HG03460 (cell line): Measurements from ENCODE around the gene MAP4K2.
"Not testable (repeated sequence)": the region's sequence is repeated elsewhere in the genome, so short reads cannot be mapped to it uniquely, and the experiment has no call there.

Source experiments
- ATAC-seq: cut with Tn5 transposase; IDR thresholded peaks from one replicate; pipeline ENCODE4 v1.9.1; 2021; ENCODE audit not compliant: unreplicated experiment

Gene MAP4K2

DNA sequence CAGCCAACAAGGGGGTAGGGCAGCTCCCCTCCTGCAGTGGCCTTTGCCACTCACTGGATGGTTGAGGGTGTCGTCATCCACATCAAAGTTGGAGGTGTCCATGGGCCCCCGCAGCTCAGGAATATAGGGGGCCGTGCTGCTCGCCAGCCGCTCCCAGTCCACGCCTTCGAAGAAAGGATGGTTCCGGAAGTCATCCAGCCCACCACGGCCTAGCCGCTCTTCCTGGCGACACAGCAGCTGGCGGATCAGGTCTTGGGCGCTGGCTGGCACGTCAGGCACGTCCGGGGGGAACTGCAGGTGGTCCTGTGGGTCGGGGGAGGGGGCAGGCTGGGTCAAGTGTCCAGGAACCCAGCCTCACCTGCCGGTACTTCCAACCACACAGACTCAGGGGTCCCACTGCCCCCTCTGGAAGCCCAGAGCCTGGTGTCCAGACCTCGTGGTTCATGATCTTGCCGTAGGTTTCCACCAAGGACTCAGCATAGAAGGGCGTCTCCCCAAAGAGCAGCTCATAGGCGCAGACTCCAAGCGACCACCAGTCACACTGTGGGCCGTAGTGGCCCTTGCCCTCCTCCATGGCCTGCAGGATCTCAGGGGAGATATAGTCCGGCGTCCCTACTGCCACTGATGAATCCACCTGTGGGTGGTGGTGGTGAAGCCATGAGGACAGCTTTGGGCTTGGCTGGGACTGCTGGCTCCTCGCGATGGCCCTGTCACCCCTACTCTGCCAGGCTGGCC is 35.8 kb upstream of the MAP4K2 start:
- no peak for ATAC-seq

DNA sequence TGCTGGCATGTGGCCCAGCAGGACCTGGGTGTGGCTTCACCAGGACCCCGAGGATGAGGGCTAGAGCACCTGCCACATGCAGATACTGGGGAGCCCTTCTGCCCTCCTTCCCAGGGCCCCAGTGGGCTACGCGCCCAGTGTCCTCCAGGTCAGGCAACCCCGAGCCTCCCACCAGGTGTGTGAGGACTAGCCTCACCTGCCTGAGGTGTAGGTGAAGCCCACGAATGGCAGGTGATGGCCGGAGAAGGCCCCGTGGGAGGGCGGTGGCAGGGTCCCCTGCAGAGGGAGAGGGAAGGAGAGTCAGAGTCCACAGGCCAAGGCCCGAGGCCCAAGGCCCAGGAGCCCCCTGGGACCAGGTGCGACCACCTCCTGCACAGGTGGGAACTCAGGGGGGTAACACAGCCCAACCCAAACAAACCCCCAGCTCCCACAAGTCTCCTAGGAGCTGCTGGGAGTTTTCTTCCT is 34.9 kb upstream of the MAP4K2 start:
- ATAC-seq = no peak

DNA sequence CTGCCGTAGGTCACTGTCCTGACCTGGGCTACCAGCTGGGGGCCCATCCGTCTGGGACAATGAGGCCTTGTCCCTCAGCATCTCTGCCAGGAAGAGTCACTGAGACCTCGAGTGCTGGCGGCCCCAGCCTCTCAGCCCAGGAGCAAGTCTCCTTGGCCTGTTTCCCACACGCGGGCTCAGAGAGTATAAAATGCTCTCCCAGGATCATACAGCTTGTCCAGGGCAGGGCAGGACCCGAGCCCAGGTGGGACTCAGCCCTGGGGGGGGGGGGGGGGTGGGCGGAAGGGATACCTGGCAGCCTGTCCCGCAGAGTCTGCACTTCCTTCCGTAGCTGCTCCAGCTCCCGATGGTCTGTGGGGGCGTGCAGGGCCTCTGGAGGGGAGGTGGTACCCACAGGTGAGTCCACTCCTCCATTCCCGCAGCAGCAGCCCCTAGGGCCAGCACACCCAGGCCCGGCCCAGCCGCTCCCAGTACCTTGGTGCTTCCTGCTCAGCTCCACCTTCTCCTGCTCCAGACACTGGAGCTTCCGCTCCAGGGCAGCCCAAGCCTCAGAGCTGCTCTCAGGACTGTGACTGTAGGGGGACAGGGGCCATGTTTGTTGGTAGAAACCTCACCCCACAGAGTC is 33.5 kb upstream of the MAP4K2 start:
- ATAC-seq = no peak

DNA sequence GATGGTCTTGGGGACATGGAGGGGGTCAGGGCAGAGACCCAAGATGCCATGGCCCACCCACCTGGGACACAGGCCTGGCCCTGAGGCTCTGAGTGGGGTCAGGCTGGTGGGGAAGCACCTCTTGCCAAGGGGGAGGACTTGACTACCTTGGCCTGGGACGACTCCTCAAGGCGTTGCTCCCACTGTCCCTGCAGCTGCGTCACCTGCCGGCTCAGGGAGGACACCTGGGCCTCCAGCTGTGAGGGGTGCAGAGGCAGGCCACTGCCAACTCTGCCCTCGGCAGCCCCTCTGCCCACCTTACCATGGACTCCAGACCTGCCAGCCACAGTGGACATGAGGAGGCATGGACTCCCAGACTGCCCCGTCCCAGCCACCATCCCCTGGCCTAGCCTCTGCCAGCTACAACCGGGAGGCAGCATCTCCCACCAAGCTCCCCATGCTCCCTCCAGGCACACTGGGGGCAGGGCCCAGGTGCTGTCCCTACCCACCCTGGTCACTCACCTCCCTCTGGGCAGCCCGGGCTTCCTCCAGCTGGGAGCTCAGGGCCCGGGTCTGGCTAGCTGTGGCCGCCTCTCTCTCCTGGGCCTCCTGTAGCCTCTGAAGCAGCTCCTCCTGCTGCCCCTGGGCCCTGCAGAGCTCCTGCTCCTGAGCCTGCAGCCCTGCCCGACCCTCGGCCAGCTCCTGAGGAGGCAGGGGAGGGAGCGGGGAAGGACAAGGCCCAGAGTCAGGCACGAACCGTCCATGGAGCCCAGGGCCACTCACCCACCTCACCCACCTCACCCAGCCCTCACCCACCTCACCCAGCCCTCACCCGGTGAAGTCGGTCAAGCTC is 32.8 kb upstream of the MAP4K2 start:
- ATAC-seq = no peak

DNA sequence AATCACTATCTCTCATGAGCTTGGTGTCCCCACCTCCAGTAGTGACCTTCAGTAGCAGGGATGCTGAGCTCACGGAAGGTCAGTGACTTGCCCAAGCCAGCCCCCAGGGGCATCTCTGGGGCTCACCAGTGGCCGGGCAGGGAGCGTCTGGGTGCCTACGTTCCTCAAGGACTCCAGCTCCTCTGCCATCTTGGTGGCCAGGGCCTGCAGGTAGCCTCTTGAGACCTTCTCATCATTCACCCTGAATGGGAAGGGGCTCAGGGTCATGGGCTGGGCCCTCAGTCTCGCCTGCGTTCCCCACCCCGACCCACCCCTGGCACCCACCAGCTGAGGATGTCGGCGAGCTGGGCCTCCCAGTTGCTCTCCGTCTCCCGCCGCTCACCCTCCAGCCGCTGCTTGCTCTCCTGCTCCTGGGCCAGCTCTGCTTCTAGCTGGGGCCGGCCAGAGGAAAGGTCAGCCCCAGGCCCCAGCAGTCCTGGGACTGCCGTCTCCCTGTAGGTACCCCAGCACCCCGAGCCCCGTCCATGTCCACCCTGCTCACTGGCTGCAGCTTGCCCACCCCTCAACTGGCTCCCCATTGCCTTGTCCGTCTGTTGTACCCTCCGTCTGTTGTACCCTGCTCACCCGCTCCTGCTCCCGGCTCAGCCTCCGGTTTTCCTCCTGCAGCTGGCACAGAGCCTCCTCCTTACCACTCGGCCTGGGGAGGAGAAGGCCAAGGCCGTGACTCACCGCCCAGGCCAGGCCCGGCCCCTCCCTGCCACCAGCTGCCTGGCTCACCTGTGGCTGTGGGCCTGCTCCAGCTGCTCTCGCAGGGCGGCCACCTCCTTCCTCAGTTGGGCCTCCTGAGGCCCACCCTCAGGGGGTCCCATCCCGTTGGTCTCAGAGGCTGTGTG is 32.0 kb upstream of the MAP4K2 start:
- no peak for ATAC-seq

DNA sequence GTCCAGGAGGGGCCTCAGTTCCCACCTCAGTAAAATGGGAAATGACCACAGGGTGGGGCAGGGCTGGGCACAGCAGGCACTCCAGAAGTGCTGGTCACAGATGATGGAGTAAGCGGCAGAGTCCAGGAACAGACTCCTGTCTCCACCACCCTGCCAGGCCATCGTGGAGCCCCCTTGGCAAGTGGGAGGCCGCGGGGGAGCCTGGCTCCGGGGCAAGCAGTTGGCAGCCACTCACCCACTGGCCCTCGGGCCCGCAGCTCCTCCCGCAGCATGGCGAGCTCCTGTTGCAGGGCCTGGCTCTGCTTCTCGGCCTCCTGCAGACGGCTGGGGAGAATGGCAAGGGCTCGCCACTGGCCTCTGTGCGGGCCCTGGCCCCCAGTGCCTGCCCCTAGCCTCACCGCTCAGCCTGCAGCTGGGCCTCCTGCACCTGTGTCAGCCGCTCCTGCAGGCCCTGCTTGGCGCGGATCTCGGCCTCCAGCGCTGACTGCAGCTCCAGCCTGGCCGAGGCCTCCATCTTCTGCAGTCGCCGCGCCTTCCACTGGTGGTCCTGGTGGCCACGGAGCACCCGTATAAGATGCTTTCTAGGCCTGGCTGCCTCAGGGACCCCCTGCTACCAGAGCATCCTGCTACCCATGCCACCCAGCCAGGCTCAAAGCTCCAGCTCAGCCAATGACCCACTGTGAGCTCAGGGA is 31.2 kb upstream of the MAP4K2 start:
- ATAC-seq = no peak

DNA sequence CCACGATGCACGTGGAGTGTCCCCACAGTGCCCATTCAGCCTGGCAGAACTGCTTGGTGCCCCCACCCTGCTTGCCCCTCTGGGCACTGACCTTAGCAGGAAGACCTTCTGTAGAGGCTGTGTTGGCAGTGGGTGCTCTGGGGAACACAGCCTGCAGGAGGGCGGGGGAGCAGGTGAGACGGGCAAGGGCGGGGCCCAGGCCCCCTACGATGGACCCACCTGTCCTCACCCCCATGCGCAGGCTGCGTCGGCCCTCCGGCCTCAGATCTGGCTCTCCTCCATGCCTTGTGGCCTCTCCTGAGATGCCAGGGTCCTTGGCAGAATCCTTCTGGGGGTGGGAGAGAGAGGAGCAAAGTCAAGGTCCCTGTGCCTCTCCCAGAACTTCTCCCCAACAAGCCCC is 30.5 kb upstream of the MAP4K2 start:
- ATAC-seq = no peak

DNA sequence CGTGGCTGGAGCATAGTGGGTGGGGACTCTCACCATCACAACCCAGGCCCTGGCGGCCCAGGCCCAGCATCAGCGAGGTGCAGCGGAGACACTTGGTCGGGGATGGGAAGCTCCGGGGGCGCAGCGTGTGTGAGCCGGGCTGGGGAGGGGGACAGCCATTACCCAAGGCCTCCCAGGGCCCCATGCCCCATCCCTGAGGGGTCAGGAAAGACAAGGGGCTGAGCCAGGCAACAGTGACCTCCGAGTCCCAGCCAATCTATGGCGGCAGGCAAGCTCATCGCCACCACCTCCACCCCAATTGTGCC is 30.1 kb upstream of the MAP4K2 start:
- ATAC-seq = no peak

DNA sequence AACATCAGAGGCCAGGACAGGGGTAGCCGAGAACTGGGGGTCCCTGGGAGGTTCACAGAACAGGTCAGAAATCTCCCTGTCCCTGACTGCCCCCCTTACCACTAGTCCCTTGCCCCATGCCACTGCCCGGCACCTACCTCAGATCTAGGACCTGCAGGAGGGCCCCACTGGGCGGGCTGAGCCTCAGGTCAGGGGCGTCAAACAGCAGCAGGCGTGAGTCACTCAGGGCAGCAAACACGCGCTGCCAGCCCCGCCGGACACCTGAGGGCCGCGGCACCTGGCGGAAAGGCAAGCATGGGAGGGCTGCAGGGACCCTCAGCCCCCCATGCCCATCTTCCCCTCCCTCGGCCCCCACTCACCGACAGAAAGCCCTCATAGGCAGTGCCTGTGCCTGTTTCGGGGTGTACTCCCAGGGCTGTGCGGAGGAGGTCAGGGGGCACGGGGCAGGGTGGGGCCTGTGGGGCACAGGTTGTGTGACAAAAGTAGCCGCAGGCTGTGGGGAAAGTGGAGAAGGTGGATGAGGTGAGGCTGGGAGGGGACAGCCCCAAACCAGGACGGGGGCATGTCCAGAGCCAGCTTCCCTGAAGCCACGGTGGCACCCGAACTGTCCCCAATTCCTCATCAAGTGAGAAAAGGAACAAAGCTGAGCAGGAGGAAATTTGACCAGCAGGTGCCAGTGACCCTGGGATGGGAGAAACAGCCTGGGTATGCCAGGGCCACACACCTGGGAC is 29.6 kb upstream of the MAP4K2 start:
- ATAC-seq = no peak

DNA sequence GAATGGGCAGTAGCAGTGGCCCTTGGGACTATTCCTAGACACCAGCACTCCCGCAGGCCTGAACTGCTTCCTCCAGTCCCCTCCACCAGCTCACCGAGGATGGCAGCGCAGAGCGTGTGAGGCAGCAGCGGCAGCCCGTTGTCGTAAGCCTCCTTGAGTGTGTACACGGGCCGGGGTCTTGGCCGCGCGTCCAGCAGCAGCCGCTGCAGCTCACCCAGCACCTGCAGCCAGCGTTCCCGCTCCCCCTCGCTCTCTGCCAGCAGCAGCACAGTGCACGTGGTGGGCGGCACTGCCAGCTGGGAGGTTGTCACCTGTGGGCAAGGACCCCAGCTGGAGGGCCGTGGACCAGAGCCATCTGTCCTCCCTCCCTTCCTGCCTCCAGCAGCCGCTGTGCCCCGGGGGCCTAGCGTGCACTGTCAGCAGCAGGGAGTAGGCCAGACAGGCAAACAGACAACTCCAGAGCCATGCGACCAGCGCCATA is 28.4 kb upstream of the MAP4K2 start:
- no peak for ATAC-seq

DNA sequence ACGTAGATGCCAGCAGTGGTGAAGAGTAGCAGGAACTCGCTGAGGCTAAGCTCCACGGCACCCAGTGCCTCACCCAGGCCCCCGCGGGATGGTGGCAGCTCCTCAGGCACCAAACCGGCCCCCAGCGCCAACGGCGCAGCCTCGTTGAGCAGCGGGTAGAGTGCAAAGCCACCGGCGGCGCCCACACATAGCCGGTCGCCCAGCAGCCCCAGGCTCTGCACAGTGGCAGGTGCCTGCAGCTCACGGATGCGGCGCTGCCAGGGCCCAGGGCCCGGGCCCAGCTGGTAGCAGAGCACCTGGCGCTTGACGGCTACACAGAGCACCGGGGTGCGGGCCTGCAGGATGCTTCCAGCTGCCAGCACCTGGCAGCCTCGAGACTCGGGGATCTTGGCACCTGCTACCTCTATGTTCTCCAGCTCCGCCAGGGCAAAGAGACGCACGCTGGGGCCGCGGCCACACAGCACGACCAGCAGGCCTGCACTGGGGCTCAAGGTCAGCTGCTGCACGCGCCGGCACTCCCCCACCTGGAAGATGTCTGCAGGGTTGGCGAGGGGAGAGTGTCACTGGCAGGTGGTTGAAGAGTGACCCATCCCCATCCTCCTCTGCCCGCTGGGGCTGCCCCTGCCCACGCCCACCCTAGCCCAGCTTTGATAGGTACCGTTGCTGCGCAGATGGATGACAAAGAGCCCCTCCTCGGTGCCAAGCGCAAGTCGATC is 26.7 kb upstream of the MAP4K2 start:
- ATAC-seq = no peak

DNA sequence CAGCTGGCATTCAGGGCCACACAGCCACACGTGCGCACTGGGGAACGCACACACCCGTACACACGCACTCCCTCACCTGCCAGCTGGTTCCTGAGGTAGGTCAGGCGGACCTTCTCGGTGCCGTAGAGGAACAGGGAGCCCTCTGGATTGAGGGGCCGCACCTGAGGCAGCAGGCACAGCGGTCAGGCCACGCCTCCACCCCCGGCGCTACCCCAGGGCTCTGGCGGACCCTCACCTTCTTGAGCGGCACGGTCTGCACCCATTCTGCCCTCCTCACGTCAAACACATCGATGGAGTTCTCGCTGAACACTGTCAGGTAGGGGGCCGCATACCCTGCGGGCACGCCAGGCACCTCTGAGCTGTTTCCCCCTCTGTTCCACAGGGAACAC is 24.4 kb upstream of the MAP4K2 start:
- ATAC-seq = no peak

DNA sequence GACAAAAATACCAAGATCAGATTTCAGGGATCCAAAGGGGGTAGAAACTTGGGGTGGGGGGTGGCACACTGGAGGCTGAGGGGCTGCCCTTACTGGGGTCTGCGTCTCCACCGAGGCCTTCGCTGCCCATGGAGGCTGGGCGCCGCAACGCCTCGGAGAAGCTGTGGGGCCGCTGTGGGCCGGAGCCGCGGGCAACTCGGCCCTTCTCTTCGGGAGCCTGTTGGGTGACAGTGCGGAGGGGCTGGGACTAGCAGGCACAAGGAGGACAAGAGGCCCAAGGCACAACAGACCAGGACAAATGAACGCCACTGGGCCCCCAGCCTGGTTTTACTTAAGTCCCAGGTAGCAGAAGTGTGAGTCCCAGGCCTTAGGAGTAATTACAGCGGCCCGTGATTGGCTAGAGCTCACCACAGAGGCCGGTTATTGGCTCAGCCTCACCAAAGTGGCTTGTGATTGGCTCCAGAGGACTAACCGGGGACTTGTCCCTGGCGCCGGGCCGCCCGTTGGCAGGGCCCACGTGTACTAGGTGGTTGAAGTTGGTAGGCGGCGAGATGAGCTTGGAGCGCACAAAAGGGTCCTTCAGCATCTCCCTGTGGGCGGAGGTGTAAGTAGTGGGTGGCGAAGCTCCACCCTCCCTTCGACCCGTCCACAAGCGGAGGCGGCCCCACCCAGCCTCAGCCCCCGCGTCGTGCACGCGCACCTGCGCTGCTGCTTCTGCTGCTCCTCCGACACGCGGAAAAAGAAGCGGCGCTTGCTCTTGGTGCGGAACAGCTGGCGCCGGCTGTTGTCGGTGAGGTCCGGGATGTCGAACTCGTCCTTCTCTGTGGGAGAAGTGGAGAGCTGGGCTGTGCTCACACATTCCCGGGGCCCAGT is 23.8 kb upstream of the MAP4K2 start:
- no peak for ATAC-seq

DNA sequence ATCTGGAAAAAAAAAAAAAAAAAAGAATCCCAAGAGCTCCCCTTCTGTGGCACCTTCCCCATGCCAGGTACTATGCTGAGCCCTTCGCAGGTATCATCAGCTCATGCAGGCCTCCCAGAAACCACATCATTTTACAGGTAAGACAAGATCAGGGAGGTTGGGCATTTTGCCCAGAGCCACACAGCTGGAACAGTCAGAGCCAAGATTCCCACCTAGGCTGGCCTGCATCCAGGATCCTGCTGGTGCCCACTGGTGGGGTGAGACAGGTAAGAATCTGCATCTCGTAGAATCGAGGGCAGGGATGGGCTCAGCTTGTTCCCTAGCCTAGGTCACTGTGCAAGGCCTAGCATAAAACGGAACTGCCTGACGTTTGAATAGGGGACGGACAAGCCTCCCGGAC is 23.0 kb upstream of the MAP4K2 start:
- ATAC-seq = no peak

DNA sequence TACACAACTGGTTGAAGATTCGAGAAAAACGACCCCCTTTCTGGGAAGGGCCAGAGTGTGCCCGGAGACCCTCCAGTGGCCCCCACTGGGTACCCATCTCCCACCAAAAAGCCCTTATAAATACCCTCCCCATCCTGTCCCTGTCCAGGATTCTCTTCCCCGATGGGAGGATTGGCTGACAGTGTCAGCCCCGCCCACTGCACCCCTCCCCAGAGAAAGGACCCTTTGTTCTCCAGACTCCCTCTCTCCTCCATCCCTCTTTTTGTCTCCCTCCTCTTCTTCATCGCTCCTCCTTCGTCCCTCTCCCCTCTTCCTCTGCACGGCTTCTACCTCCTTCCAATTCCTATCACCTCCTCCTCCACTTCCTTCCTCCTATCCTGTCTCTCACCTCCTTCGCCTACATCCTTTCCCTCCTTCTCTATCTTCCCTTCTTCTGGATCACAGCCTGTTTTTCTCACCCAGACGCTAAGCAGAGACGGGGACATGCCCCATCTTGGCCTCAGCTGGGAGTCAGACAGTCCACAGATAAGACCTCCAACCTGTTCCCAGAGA is 20.6 kb upstream of the MAP4K2 start:
- ATAC-seq = no peak

DNA sequence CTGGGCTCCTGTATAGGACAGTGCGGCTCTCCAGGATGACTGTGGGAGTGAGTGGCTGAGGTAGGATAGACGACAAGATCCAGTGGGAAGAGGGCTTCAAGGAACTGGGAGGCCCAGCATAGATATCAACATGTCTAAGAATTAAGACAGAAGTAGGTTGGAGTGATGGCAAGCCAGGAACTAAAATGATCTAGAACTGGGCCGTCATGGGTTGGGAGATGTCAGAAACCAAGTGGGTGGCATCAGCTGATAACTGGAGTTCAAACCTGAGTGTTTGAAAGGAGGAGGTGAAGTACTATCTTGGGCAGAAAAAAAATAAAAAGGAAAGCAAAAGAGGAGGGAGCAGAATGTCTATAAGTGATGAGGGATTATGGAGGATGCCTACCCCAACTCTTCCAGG is 14.5 kb upstream of the MAP4K2 start:
- ATAC-seq = no peak

DNA sequence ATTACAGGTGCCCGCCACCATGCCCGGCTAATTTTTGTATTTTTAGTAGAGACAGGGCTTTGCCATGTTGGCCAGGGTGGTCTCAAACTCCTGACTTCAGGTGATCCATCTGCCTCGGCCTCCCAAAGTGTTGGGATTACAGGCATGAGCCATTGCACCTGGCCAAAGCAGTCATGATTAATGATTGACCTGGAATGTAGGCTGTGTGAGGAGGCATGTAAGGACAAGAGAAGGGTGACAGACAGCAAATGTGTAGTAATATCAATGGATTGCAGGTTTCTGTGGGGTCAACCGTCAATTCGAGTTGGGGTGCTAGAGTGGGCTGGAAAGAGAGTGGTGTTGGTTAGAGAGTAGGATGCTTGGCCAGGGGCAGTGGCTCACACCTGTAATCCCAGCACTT is 12.4 kb upstream of the MAP4K2 start:
- not testable (repeated sequence) for ATAC-seq

DNA sequence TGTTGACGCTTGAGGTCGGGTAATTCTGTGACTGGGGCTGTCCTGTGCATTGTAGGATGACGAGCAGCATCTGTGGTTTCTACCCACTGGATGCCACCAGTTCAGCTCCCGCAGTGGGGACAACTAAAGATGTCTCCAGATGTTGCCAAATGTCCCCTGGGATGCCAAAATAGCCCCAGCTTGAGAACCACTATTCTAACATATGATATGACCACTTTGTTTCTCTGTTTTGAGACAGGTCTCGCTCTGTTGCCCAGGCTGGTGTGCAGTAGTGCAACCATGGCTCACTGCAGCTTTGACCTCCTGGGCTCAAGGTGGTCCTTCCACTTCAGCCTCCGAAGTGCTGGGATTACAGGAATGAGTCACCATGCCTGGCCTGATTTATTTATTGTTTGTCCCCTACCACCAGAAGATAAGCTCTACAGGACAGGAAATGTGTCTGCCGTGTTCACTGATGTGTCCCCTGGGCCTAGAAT is 11.7 kb upstream of the MAP4K2 start:
- peak; percentile 57 for ATAC-seq
